IMR-90 (cell line): ENCODE measurements around the gene DAPK1. TPM values are rescaled to one million over a fixed set of nuclear protein-coding genes. Genes with fewer than 3 reads are reported as not detected.

ENCODE experiments used
- ATAC-seq: fragments of 200-7000 bp; cut with Tn5 transposase; 2 replicates; pipeline ENCODE4 v1.9.1; 2020; ENCODE audit warnings: low read depth, mild to moderate bottlenecking, moderate library complexity
- BruUV-seq: library from RNA; stranded (reverse); fragments of 400-500 nt; replicated peaks from 2 replicates; lab custom pipeline; 2021; lab: Mats Ljungman, UMichigan
- CTCF ChIA-PET: fragments of 300-600 bp; formaldehyde crosslinking; extraction: SDS; loops from one replicate; lab custom pipeline; 2021; ENCODE audit warnings: antibody characterized with exemption; lab: Yijun Ruan, JAX
- POLR2A ChIA-PET: fragments of 300-600 bp; sonication (Branson Sonifier 250); formaldehyde crosslinking; loops from one replicate; lab custom pipeline; 2022; ENCODE audit warnings: antibody characterized with exemption; ENCODE audit not compliant: unreplicated experiment; lab: Charles Lee
- DNase-seq: peaks from one replicate; pipeline ENCODE4 v3.0.0; 2013
- H2AFZ ChIP-seq: replicated peaks from 2 replicates; pipeline ENCODE3; 2013; ENCODE audit warnings: low read length, mild to moderate bottlenecking; ENCODE audit not compliant: poor library complexity
- H2AK5ac ChIP-seq: 2 replicates; pipeline ENCODE4 v1.6.1; 2013; ENCODE audit warnings: low read depth, low read length, inconsistent platforms
- H2AK9ac ChIP-seq: replicated peaks from 2 replicates; pipeline ENCODE3; 2013; ENCODE audit warnings: mild to moderate bottlenecking, low read depth, low read length, moderate library complexity; ENCODE audit not compliant: poor library complexity
- H2BK120ac ChIP-seq: 2 replicates; pipeline ENCODE4 v1.6.1; 2013; ENCODE audit warnings: low read depth, low read length, inconsistent platforms
- H2BK15ac ChIP-seq: 3 replicates; pipeline ENCODE4 v1.6.1; 2013; ENCODE audit warnings: low read depth, low read length, inconsistent platforms
- H2BK20ac ChIP-seq: 2 replicates; pipeline ENCODE4 v1.6.1; 2013; ENCODE audit warnings: low read depth, mild to moderate bottlenecking, inconsistent platforms, low read length, moderate library complexity
- H2BK5ac ChIP-seq: 2 replicates; pipeline ENCODE4 v1.6.1; 2013; ENCODE audit warnings: mild to moderate bottlenecking, low read depth, low read length, inconsistent platforms; ENCODE audit not compliant: poor library complexity, severe bottlenecking
- H3K14ac ChIP-seq: replicated peaks from 2 replicates; pipeline ENCODE4 v1.6.1; 2013; ENCODE audit warnings: low read depth, low read length, inconsistent platforms
- H3K18ac ChIP-seq: 2 replicates; pipeline ENCODE4 v1.6.1; 2013; ENCODE audit warnings: low read depth, low read length, control low read depth
- H3K23ac ChIP-seq: 2 replicates; pipeline ENCODE4 v1.6.1; 2013; ENCODE audit warnings: low read depth, low read length, inconsistent platforms
- H3K27ac ChIP-seq: 2 replicates; pipeline ENCODE4 v1.5.1; 2013; ENCODE audit warnings: mild to moderate bottlenecking, control low read depth, low read length; ENCODE audit not compliant: insufficient read depth
- H3K27me3 ChIP-seq: 2 replicates; pipeline ENCODE4 v1.6.1; 2013; ENCODE audit warnings: low read length; ENCODE audit not compliant: control insufficient read depth, insufficient read depth
- H3K36me3 ChIP-seq: 2 replicates; pipeline ENCODE4 v1.6.1; 2013; ENCODE audit warnings: low read length, mixed read lengths; ENCODE audit not compliant: control insufficient read depth, insufficient read depth
- H3K4ac ChIP-seq: 2 replicates; pipeline ENCODE4 v1.6.1; 2013; ENCODE audit warnings: low read depth, low read length, inconsistent platforms
- H3K4me1 ChIP-seq: 2 replicates; pipeline ENCODE4 v1.6.1; 2013; ENCODE audit warnings: low read length, mixed read lengths; ENCODE audit not compliant: control insufficient read depth, insufficient read depth
- H3K4me2 ChIP-seq: 2 replicates; pipeline ENCODE4 v1.6.1; 2013; ENCODE audit warnings: low read depth, mild to moderate bottlenecking, control low read depth, low read length, moderate library complexity
- H3K4me3 ChIP-seq: 2 replicates; pipeline ENCODE4 v1.5.1; 2013; ENCODE audit warnings: low read depth, mild to moderate bottlenecking, control low read depth, low read length, moderate library complexity; ENCODE audit not compliant: insufficient read depth
- H3K56ac ChIP-seq: 2 replicates; pipeline ENCODE4 v1.6.1; 2013; ENCODE audit warnings: low read length, inconsistent platforms; ENCODE audit not compliant: insufficient read depth; ENCODE audit errors: extremely low read depth
- H3K79me1 ChIP-seq, 2 experiments: 2 replicates each; pipeline ENCODE4 v1.6.1; 2013; ENCODE audit warnings: low read length in 2 of 2, inconsistent platforms in 1 of 2, low read depth in 1 of 2
- H3K9ac ChIP-seq: 2 replicates; pipeline ENCODE4 v1.6.1; 2013; ENCODE audit warnings: low read depth, low read length, control low read depth
- H3K9me1 ChIP-seq: 2 replicates; pipeline ENCODE4 v1.6.1; 2013; ENCODE audit warnings: low read length, inconsistent platforms; ENCODE audit not compliant: insufficient read depth
- H3K9me3 ChIP-seq: 2 replicates; pipeline ENCODE4 v1.6.1; 2013; ENCODE audit warnings: low read length; ENCODE audit not compliant: control insufficient read depth, insufficient read depth
- H4K20me1 ChIP-seq: 2 replicates; pipeline ENCODE4 v1.6.1; 2013; ENCODE audit warnings: low read length, inconsistent platforms; ENCODE audit not compliant: insufficient read depth
- H4K5ac ChIP-seq: 2 replicates; pipeline ENCODE4 v1.6.1; 2013; ENCODE audit warnings: mild to moderate bottlenecking, low read depth, low read length, control low read depth
- H4K8ac ChIP-seq, 2 experiments: 2 replicates each; pipeline ENCODE4 v1.6.1; 2013; ENCODE audit warnings: low read depth in 2 of 2, low read length in 2 of 2, control low read depth in 1 of 2, inconsistent platforms in 1 of 2
- H4K91ac ChIP-seq: 2 replicates; pipeline ENCODE4 v1.6.1; 2013; ENCODE audit warnings: low read depth, low read length, inconsistent platforms; ENCODE audit not compliant: insufficient read depth
- CEBPB ChIP-seq: IDR thresholded peaks from 2 replicates; pipeline ENCODE4 v1.6.1; 2012; ENCODE audit warnings: low read depth, low read length, improper control_type of control experiment
- CTCF ChIP-seq: conservative IDR thresholded peaks from 2 replicates; pipeline ENCODE4 v1.5.1; 2012; ENCODE audit warnings: mild to moderate bottlenecking, low read depth, low read length, improper control_type of control experiment
- ELK1 ChIP-seq: fragments of 150-350 bp; IDR thresholded peaks from 2 replicates; pipeline ENCODE4 v1.6.1; 2016; ENCODE audit warnings: low read depth, mild to moderate bottlenecking, low read length, moderate library complexity, borderline replicate concordance
- NFE2L2 ChIP-seq: fragments of 150-350 bp; IDR thresholded peaks from 2 replicates; pipeline ENCODE4 v1.6.1; 2016; ENCODE audit warnings: low read depth, mild to moderate bottlenecking, low read length
- RAD21 ChIP-seq: IDR thresholded peaks from 2 replicates; pipeline ENCODE4 v1.6.1; 2012; ENCODE audit warnings: low read length, improper control_type of control experiment
- SMC3 ChIP-seq: fragments of 150-350 bp; IDR thresholded peaks from 2 replicates; pipeline ENCODE4 v1.6.1; 2016; ENCODE audit warnings: low read depth, mild to moderate bottlenecking, antibody characterized with exemption, low read length, moderate library complexity
- WGBS, 2 experiments: methylation state at CpG; one replicate each; pipeline versions ENCODE4 v1.1.5 to v1.1.7; 2013; ENCODE audit warnings: missing lambda C conversion rate in 2 of 2; ENCODE audit not compliant: insufficient read length in 1 of 2; ENCODE audit errors: extremely low coverage in 2 of 2; 5-methylcytosine and 5-hydroxymethylcytosine counted together
- dilution Hi-C: fragments of 300-500 bp; cut with HindIII; formaldehyde crosslinking; loops from one replicate; pipeline ENCODE4 v1.14.3; 2018; ENCODE audit warnings: low sequenced_read_pairs; ENCODE audit not compliant: unreplicated experiment
- in situ Hi-C: fragments of 300-500 bp; cut with MboI; formaldehyde crosslinking; loops from 3 replicates; pipeline ENCODE4 v1.14.3; 2019; ENCODE audit warnings: low sequenced_read_pairs, inconsistent platforms, mixed read lengths
- intact Hi-C: fragments of 100-400 bp; cut with micrococcal nuclease; formaldehyde crosslinking; loops from 2 replicates; pipeline ENCODE4 v1.10.0; 2022
- polyA plus RNA-seq, 3 experiments: library from polyadenylated mRNA; depleted of rRNA; stranded (reverse); fragments of >200 nt; gene quantifications; 2 replicates each; pipeline ENCODE4 v1.2.3, GENCODE V29; 2012; ENCODE audit warnings: low replicate concordance in 1 of 3
- total RNA-seq: library from RNA; depleted of rRNA; stranded (reverse); fragments of >200 nt; gene quantifications from 2 replicates; pipeline ENCODE4 v1.2.3, GENCODE V29; 2012

DAPK1 gene
- total and polyA plus RNA-seq, 2 of the 4 experiments (the other 2 are of a cell fraction): under 0.01 to 0.03 TPM

GRCh38 chr9:87683751-87684626, 186.3 kb downstream of the DAPK1 start (continued):
- no peak for TF ChIP-seq NFE2L2

GRCh38 chr9:87684627-87685219, 187.1 kb downstream of the DAPK1 start:
- H3K23ac ChIP-seq: no peak overlapping the region
- H2BK15ac ChIP-seq: no peak overlapping the region
- ChIA-PET POLR2A (no interaction called here), CTCF (interaction anchor here (0.7 to 2.4 kb wide), 10 partner anchors 11 to 337 kb away, joined by 3 to 13 read pairs (median 6); no protein-coding TSS in a partner anchor)
- H3K4me3 ChIP-seq: no peak overlapping the region
- H3K36me3 ChIP-seq: no peaks in the 10 kb centered on the region
- no peak overlapping the region for H4K8ac ChIP-seq
- no peak overlapping the region for H3K4me2 ChIP-seq
- intact Hi-C loops (loop anchor here (1.0 to 2.0 kb wide), 2 partner anchors 40 to 129 kb away; no protein-coding TSS in a partner anchor), in situ Hi-C loops (loop anchor here (25.0 kb wide), 2 partner anchors 353 to 1328 kb away; no protein-coding TSS in a partner anchor), dilution Hi-C loops (no loop called here)
- 20% methylated on average over 6 of the region's 11 CpGs; no CpG with 5 or more reads in 1 of the 2 experiments for WGBS, 2 experiments
- DNase-seq: peak; percentile 24
- no peak overlapping the region for H4K5ac ChIP-seq
- H3K18ac ChIP-seq: no peak overlapping the region
- H3K27ac ChIP-seq: no peak overlapping the region
- no peak overlapping the region for H2BK120ac ChIP-seq
- no peak overlapping the region for H2BK5ac ChIP-seq
- BruUV-seq: no TSS peak
- no peak overlapping the region for H3K56ac ChIP-seq
- no peaks in the 10 kb centered on the region for H4K20me1 ChIP-seq
- H3K4me1 ChIP-seq: peaks cover 4% of the 10 kb centered on the region
- H3K9me3 ChIP-seq: no peaks in the 10 kb centered on the region
- ATAC-seq: peak; percentile 40; the same call in 1 of the 2 replicates
- H2AK9ac ChIP-seq: no peak overlapping the region
- no peak overlapping the region for H3K14ac ChIP-seq
- no peak overlapping the region for H2AK5ac ChIP-seq
- H4K91ac ChIP-seq: no peak overlapping the region
- no peaks in the 10 kb centered on the region for H3K79me1 ChIP-seq
- peaks cover 2% of the 10 kb centered on the region for H3K27me3 ChIP-seq
- H3K9me1 ChIP-seq: no peaks in the 10 kb centered on the region
- no peak overlapping the region for H2BK20ac ChIP-seq
- TF ChIP-seq SMC3: peak; percentile 84
- peak; percentile 68 for TF ChIP-seq RAD21
- peak; percentile 70 for TF ChIP-seq CTCF
- no peak for TF ChIP-seq CEBPB
- no peak for TF ChIP-seq ELK1
- peak overlapping the region; percentile 47 for H2AFZ ChIP-seq
- H3K4ac ChIP-seq: no peak overlapping the region
- no peak overlapping the region for H3K9ac ChIP-seq
